Activated CD8-positive, alpha-beta T cell treated with anti-CD3 and anti-CD28 coated beads for 36 hours (primary cell): ENCODE measurements around the gene ATP6V0B. TPM values are rescaled to one million over a fixed set of nuclear protein-coding genes. Genes with fewer than 3 reads are reported as not detected.

ENCODE experiments used
- ATAC-seq: fragments of 200-7000 bp; cut with Tn5 transposase; one replicate; pipeline ENCODE4 v1.10.0; 2021; ENCODE audit warnings: mild to moderate bottlenecking, moderate library complexity
- CTCF ChIA-PET: fragments of 350-600 bp; sonication (Branson Sonifier 250); formaldehyde crosslinking; loops from one replicate; lab custom pipeline; 2021; ENCODE audit warnings: antibody characterized with exemption; lab: Charles Lee
- POLR2A ChIA-PET: fragments of 350-600 bp; sonication (Branson Sonifier 250); formaldehyde crosslinking; loops from one replicate; lab custom pipeline; 2021; ENCODE audit warnings: antibody characterized with exemption; lab: Charles Lee
- DNase-seq: peaks from one replicate; pipeline ENCODE4 v3.0.0-alpha.2; 2020
- H3K27ac Mint-ChIP-seq: one replicate; pipeline ENCODE4 v1.8.0; 2021; ENCODE audit warnings: mild to moderate bottlenecking, mixed read lengths
- H3K27me3 Mint-ChIP-seq: one replicate; pipeline ENCODE4 v1.8.0; 2021; ENCODE audit warnings: mixed read lengths
- H3K36me3 Mint-ChIP-seq: one replicate; pipeline ENCODE4 v1.8.0; 2021; ENCODE audit warnings: low read depth, mixed read lengths
- H3K4me1 Mint-ChIP-seq: one replicate; pipeline ENCODE4 v1.8.0; 2021; ENCODE audit warnings: low read depth, mixed read lengths
- H3K4me3 Mint-ChIP-seq: one replicate; pipeline ENCODE4 v1.8.0; 2021; ENCODE audit warnings: mild to moderate bottlenecking, moderate library complexity, mixed read lengths
- H3K9me3 Mint-ChIP-seq: one replicate; pipeline ENCODE4 v1.8.0; 2021; ENCODE audit warnings: mixed read lengths
- CTCF ChIP-seq: fragments of 200-600 bp; IDR thresholded peaks from one replicate; pipeline ENCODE4 v1.8.0; 2022; ENCODE audit warnings: antibody characterized with exemption, mild to moderate bottlenecking
- intact Hi-C: fragments of 100-400 bp; cut with micrococcal nuclease; formaldehyde crosslinking; loops from one replicate; pipeline ENCODE4 v1.10.0; 2022
- total RNA-seq, 2 experiments: library from RNA; stranded (reverse); gene quantifications; one replicate each; pipeline ENCODE4 v1.2.3, GENCODE V29; 2021

ATP6V0B gene
- total RNA-seq, 2 experiments from 2014 or later = 67.6 to 75.5 TPM

- no peak overlapping the region for H3K27ac Mint-ChIP-seq
- DNase-seq = no peak
- intact Hi-C loops = no loop called here
- TF ChIP-seq CTCF = no peak
- POLR2A ChIA-PET = interaction anchor here (0.9 to 1.8 kb wide), 3 partner anchors 13 to 243 kb away, joined by 3 to 6 read pairs (median 4); partner anchors contain the start of gene ATP6V0B
- CTCF ChIA-PET = interaction anchor here (0.9 to 8.8 kb wide), 4 partner anchors 15 to 186 kb away, joined by 3 to 185 read pairs (median 4); partner anchors contain the start of gene ARTN
- H3K4me3 Mint-ChIP-seq = no peak overlapping the region
- no peak for ATAC-seq
- no peaks in the 10 kb centered on the region for H3K27me3 Mint-ChIP-seq
- no peaks in the 10 kb centered on the region for H3K9me3 Mint-ChIP-seq
- H3K36me3 Mint-ChIP-seq = no peaks in the 10 kb centered on the region
- H3K4me1 Mint-ChIP-seq = peaks cover 33% of the 10 kb centered on the region
Measured at GRCh38 chr1:43949678-43950077, 25.1 kb upstream of the ATP6V0B start.

- Mint-ChIP-seq H3K27me3 (no peaks in the 10 kb centered on the region), H3K9me3 (no peaks in the 10 kb centered on the region)
- DNase-seq = no peak
Measured at GRCh38 chr1:43951021-43951985, 23.5 kb upstream of the ATP6V0B start.

GRCh38 chr1:43952731-43953346, 21.9 kb upstream of the ATP6V0B start:
- POLR2A ChIA-PET = interaction anchor here (0.9 kb wide), 1 partner anchor 21 kb away, joined by 3 read pairs; no protein-coding TSS in a partner anchor
- no peak for TF ChIP-seq CTCF
- Mint-ChIP-seq H3K27me3 (no peaks in the 10 kb centered on the region), H3K4me3 (no peak overlapping the region), H3K4me1 (peaks cover 22% of the 10 kb centered on the region), H3K9me3 (no peaks in the 10 kb centered on the region), H3K27ac (no peak overlapping the region), H3K36me3 (no peaks in the 10 kb centered on the region)
- DNase-seq (no peak), ATAC-seq (no peak)
- intact Hi-C loops = no loop called here
- CTCF ChIA-PET = interaction anchor here (2.0 kb wide), 1 partner anchor 19 kb away, joined by 14 read pairs; the partner anchor contains the start of gene ARTN

More at GRCh38 chr1:43951021-43951985, 23.5 kb upstream of the ATP6V0B start:
- CTCF ChIA-PET = interaction anchor here (0.7 to 8.8 kb wide), 4 partner anchors 16 to 188 kb away, joined by 3 to 185 read pairs (median 5); partner anchors contain the start of genes ARTN and SLC6A9
- intact Hi-C loops = no loop called here
- H3K27ac Mint-ChIP-seq = no peak overlapping the region
- POLR2A ChIA-PET = interaction anchor here (1.0 to 1.8 kb wide), 4 partner anchors 19 to 244 kb away, joined by 3 to 6 read pairs (median 4); partner anchors contain the start of genes ATP6V0B and DPH2
- no peaks in the 10 kb centered on the region for H3K36me3 Mint-ChIP-seq
- ATAC-seq = no peak
- no peak for TF ChIP-seq CTCF
- peaks cover 24% of the 10 kb centered on the region for H3K4me1 Mint-ChIP-seq
- no peak overlapping the region for H3K4me3 Mint-ChIP-seq

- TF ChIP-seq CTCF = no peak
- Mint-ChIP-seq H3K9me3 (no peaks in the 10 kb centered on the region), H3K36me3 (peaks cover 2% of the 10 kb centered on the region), H3K27me3 (no peaks in the 10 kb centered on the region), H3K27ac (no peak overlapping the region), H3K4me1 (peaks cover 17% of the 10 kb centered on the region), H3K4me3 (no peak overlapping the region)
- ChIA-PET POLR2A (interaction anchor here (0.9 to 1.1 kb wide), 2 partner anchors 15 to 20 kb away, joined by 3 read pairs; no protein-coding TSS in a partner anchor), CTCF (interaction anchor here (1.9 to 2.0 kb wide), 2 partner anchors 19 to 190 kb away, joined by 10 to 14 read pairs; partner anchors contain the start of gene ARTN)
- intact Hi-C loops = no loop called here
- ATAC-seq = no peak
- no peak for DNase-seq
Measured at GRCh38 chr1:43953361-43953760, 21.4 kb upstream of the ATP6V0B start.
